Measurements from ENCODE around the gene DEFB131A.
"Not testable (repeated sequence)": the region's sequence is repeated elsewhere in the genome, so short reads cannot be mapped to it uniquely, and the experiment has no call there.

DEFB131A gene, protein sequence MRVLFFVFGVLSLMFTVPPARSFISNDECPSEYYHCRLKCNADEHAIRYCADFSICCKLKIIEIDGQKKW

DNA sequence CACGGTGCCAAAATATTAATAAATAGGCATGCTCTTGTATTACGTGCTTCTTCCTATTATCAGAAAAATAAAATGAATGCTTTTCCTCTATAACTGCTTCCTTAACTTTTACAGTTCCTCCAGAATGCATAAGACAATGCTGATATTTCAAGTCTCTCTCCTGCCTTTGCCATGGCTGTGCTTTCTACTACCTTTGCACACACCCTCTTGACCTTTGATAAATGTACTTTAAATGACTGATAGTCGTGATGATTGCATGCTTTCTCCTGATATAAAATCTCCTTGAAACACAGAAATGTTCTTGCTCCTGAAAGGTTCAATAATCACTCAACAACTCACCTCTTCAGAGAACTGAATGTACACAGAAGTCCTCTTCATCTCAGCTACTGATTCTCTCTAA lies at the start of gene DEFB131A:
Gene DEFB131A, plus strand, starts transcription at position 301 of the 400 bp plus-strand sequence. CDS start 120 bp downstream, outside the sequence.
- H3K9ac ChIP-seq (ENCODE audit: low read length); H3K4me3 ChIP-seq (ENCODE audit: low read length); H3K4me1 ChIP-seq (ENCODE audit: control insufficient read depth, insufficient read depth, low read length): not testable (repeated sequence)

DNA sequence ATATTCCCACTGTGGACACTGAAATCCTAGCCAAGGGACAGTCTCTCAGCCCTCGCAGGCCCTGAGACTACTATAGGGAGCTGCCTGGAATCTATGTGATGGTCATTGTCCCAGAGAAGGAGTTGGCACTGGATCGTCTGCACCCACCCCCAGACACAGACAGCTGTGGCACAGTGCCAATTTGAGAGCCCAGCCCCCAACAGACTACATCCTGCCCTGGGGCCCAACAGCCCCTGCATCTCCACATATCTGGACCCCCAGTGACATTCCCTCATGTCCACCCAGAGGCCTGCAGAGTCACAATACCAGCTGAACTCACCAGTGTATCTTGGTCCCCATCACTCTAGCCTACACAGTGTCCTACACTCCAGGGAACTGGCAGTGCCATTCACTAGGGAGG lies 38.4 kb upstream of the DEFB131A start:
- not testable (repeated sequence) for H3K36me3 ChIP-seq (ENCODE audit: control insufficient read depth, insufficient read depth, low read length); H3K4me1 ChIP-seq (ENCODE audit: control insufficient read depth, insufficient read depth, low read length); H3K27ac ChIP-seq (ENCODE audit: low read depth, low read length); H3K4me3 ChIP-seq (ENCODE audit: low read length); H3K9ac ChIP-seq (ENCODE audit: low read length); H3K27me3 ChIP-seq (ENCODE audit: control insufficient read depth, insufficient read depth, low read length)

More for the DNA sequence above, at the start of gene DEFB131A:
- not testable (repeated sequence) for H3K27ac ChIP-seq (ENCODE audit: low read depth, low read length); H3K36me3 ChIP-seq (ENCODE audit: control insufficient read depth, insufficient read depth, low read length); H3K27me3 ChIP-seq (ENCODE audit: control insufficient read depth, insufficient read depth, low read length)

DNA sequence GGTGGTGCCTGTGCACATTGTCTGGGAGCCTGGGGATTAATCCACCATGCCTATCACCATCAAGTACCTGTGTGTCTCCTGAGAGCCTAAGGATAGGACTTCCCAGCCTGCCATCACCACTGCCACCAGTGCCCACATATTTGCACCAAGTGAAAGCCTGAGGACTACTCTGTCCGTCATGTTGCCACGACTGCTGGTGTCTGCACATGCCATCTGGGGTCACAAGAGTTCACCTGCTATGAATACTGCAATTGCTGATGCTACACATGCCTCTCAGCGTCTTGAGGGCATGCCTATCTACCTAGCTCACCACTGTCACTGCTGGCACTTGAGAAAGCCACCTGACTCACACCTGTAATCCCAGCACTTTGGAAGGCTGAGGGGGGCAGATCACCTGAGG lies 37.7 kb upstream of the DEFB131A start:
- not testable (repeated sequence) for H3K27ac ChIP-seq (ENCODE audit: low read depth, low read length); H3K9ac ChIP-seq (ENCODE audit: low read length); H3K27me3 ChIP-seq (ENCODE audit: control insufficient read depth, insufficient read depth, low read length); H3K36me3 ChIP-seq (ENCODE audit: control insufficient read depth, insufficient read depth, low read length); H3K4me1 ChIP-seq (ENCODE audit: control insufficient read depth, insufficient read depth, low read length); H3K4me3 ChIP-seq (ENCODE audit: low read length)

GRCh38 chr4:9409793-9410192 lies 34.4 kb upstream of the DEFB131A start:
- H3K4me3 ChIP-seq (ENCODE audit: low read length): no peak overlapping the region
- no peaks in the 10 kb centered on the region for H3K27me3 ChIP-seq (ENCODE audit: control insufficient read depth, insufficient read depth, low read length)
- H3K4me1 ChIP-seq (ENCODE audit: control insufficient read depth, insufficient read depth, low read length): no peaks in the 10 kb centered on the region
- no peak overlapping the region for H3K27ac ChIP-seq (ENCODE audit: low read depth, low read length)
- H3K36me3 ChIP-seq (ENCODE audit: control insufficient read depth, insufficient read depth, low read length): no peaks in the 10 kb centered on the region
- no peak overlapping the region for H3K9ac ChIP-seq (ENCODE audit: low read length)

DNA sequence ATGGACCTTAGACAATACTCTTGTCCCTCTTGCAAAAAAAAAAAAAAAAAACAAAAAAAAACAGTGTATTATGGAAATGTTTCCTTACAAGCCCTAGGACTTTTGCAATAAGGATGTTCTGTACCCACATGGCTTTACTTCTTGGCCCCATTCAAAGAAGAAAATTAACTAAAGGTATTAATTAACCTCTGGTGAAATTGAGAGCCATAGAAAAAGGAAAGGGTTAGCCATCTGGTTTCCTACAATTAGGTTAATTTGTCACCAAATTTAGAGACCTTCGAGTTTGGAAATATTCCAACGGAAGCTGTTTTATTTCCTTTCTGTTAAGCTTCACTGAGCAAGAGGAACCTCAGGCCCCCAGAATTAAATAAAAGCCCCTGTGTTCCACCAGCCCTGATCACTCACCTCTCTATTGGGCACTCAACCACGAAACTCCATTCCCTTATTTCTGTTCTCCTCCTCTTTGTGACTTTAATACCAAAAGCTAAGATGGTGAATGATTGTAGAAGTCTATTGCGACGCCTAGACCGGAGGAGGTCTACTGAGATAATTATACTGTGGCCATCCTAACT lies 22.2 kb upstream of the DEFB131A start:
- not testable (repeated sequence) for H3K27ac ChIP-seq (ENCODE audit: low read depth, low read length); H3K27me3 ChIP-seq (ENCODE audit: control insufficient read depth, insufficient read depth, low read length); H3K9ac ChIP-seq (ENCODE audit: low read length); H3K4me1 ChIP-seq (ENCODE audit: control insufficient read depth, insufficient read depth, low read length); H3K36me3 ChIP-seq (ENCODE audit: control insufficient read depth, insufficient read depth, low read length); H3K4me3 ChIP-seq (ENCODE audit: low read length)

- not testable (repeated sequence) for H3K27ac ChIP-seq (ENCODE audit: low read depth, low read length); H3K4me3 ChIP-seq (ENCODE audit: low read length); H3K9ac ChIP-seq (ENCODE audit: low read length); H3K27me3 ChIP-seq (ENCODE audit: control insufficient read depth, insufficient read depth, low read length); H3K4me1 ChIP-seq (ENCODE audit: control insufficient read depth, insufficient read depth, low read length); H3K36me3 ChIP-seq (ENCODE audit: control insufficient read depth, insufficient read depth, low read length)
Measured at GRCh38 chr4:9425916-9426315, 18.3 kb upstream of the DEFB131A start.

- not testable (repeated sequence) for H3K27ac ChIP-seq (ENCODE audit: low read depth, low read length); H3K36me3 ChIP-seq (ENCODE audit: control insufficient read depth, insufficient read depth, low read length); H3K27me3 ChIP-seq (ENCODE audit: control insufficient read depth, insufficient read depth, low read length); H3K4me3 ChIP-seq (ENCODE audit: low read length); H3K4me1 ChIP-seq (ENCODE audit: control insufficient read depth, insufficient read depth, low read length); H3K9ac ChIP-seq (ENCODE audit: low read length)
Measured at GRCh38 chr4:9430061-9430460, 14.2 kb upstream of the DEFB131A start.

DNA sequence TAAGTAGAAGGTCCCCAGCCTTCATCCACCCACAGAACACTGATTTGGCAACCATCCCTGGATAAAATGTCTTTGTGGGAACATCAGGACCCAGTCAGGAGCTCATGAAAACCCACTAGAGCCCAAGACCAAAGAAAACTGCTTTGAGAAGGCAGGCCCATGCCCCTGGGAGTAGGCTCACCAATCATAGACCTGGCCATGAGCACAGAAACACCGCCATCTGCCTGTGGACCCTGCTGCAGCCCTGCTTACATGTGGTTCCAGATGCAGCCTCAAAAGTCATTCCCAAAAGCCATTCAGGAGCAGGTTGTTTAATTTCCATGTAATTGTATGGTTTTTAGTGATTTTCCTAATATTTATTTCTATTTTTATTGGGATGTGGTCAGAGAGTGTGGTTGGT lies 10.9 kb upstream of the DEFB131A start:
- not testable (repeated sequence) for H3K9ac ChIP-seq (ENCODE audit: low read length); H3K27me3 ChIP-seq (ENCODE audit: control insufficient read depth, insufficient read depth, low read length); H3K27ac ChIP-seq (ENCODE audit: low read depth, low read length); H3K36me3 ChIP-seq (ENCODE audit: control insufficient read depth, insufficient read depth, low read length); H3K4me1 ChIP-seq (ENCODE audit: control insufficient read depth, insufficient read depth, low read length); H3K4me3 ChIP-seq (ENCODE audit: low read length)

DNA sequence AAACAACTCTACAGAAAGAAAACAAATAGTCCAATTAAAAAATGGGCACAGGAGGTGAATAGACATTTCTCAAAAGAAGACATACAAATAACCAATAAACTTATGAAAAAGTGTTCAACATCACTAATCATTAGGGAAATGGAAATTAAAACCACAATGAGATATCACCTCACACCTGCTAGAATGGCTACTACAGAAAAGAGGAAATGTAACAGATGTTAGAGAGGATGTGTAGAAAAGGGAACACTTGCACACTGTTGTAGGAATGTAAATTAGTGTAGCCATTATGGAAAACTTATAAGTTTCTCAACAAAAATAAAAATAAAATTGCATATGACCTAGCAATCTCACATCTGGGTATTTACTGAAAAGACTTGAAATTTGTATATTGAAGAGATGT lies 7.5 kb upstream of the DEFB131A start:
- not testable (repeated sequence) for H3K27me3 ChIP-seq (ENCODE audit: control insufficient read depth, insufficient read depth, low read length); H3K4me1 ChIP-seq (ENCODE audit: control insufficient read depth, insufficient read depth, low read length); H3K36me3 ChIP-seq (ENCODE audit: control insufficient read depth, insufficient read depth, low read length); H3K27ac ChIP-seq (ENCODE audit: low read depth, low read length); H3K4me3 ChIP-seq (ENCODE audit: low read length); H3K9ac ChIP-seq (ENCODE audit: low read length)

- H3K4me1 ChIP-seq (ENCODE audit: control insufficient read depth, insufficient read depth, low read length); H3K4me3 ChIP-seq (ENCODE audit: low read length); H3K36me3 ChIP-seq (ENCODE audit: control insufficient read depth, insufficient read depth, low read length); H3K27me3 ChIP-seq (ENCODE audit: control insufficient read depth, insufficient read depth, low read length); H3K27ac ChIP-seq (ENCODE audit: low read depth, low read length); H3K9ac ChIP-seq (ENCODE audit: low read length): not testable (repeated sequence)
Measured at GRCh38 chr4:9442355-9442754, 1.9 kb upstream of the DEFB131A start.

GRCh38 chr4:9444681-9445080 lies 467 bp downstream of the DEFB131A start:
- H3K9ac ChIP-seq (ENCODE audit: low read length); H3K4me3 ChIP-seq (ENCODE audit: low read length); H3K27ac ChIP-seq (ENCODE audit: low read depth, low read length); H3K4me1 ChIP-seq (ENCODE audit: control insufficient read depth, insufficient read depth, low read length); H3K36me3 ChIP-seq (ENCODE audit: control insufficient read depth, insufficient read depth, low read length); H3K27me3 ChIP-seq (ENCODE audit: control insufficient read depth, insufficient read depth, low read length): not testable (repeated sequence)

- H3K4me1 ChIP-seq (ENCODE audit: control insufficient read depth, insufficient read depth, low read length); H3K27ac ChIP-seq (ENCODE audit: low read depth, low read length); H3K36me3 ChIP-seq (ENCODE audit: control insufficient read depth, insufficient read depth, low read length); H3K27me3 ChIP-seq (ENCODE audit: control insufficient read depth, insufficient read depth, low read length); H3K4me3 ChIP-seq (ENCODE audit: low read length); H3K9ac ChIP-seq (ENCODE audit: low read length): not testable (repeated sequence)
Measured at GRCh38 chr4:9452251-9452650, 8.0 kb downstream of the DEFB131A start.

DNA sequence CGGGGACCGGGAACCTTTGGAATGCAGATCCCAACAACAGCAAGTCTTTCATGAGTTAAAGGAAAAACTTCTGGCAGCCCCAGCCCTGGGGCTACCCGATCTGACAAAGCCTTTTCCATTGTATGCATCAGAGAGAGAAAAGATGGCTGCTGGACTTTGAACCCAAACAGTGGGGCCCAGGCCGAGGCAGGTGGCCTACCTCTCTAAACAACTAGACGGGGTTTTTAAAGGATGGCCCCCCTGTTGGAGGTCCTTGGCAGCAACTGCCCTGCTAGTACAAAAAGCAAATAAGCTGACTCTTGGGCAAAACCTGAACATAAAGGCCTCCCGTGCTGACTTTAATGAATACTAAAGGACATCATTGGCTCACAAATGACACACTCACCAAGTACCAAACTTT lies 10.1 kb downstream of the DEFB131A start:
- not testable (repeated sequence) for H3K9ac ChIP-seq (ENCODE audit: low read length); H3K4me3 ChIP-seq (ENCODE audit: low read length); H3K27me3 ChIP-seq (ENCODE audit: control insufficient read depth, insufficient read depth, low read length); H3K36me3 ChIP-seq (ENCODE audit: control insufficient read depth, insufficient read depth, low read length); H3K27ac ChIP-seq (ENCODE audit: low read depth, low read length); H3K4me1 ChIP-seq (ENCODE audit: control insufficient read depth, insufficient read depth, low read length)
